HuH-7 (cell line): ENCODE data around the gene RUNDC3A.
A peak's percentile ranks its signal among the peaks of the same experiment; 100 is the strongest.
"Not testable (repeated sequence)": the region's sequence is repeated elsewhere in the genome, so short reads cannot be mapped to it uniquely, and the experiment has no call there.

ENCODE experiments used
- DNase-seq: peaks from one replicate; pipeline ENCODE4 v3.0.0; 2011; ENCODE audit warnings: low spot score

Gene RUNDC3A

DNA sequence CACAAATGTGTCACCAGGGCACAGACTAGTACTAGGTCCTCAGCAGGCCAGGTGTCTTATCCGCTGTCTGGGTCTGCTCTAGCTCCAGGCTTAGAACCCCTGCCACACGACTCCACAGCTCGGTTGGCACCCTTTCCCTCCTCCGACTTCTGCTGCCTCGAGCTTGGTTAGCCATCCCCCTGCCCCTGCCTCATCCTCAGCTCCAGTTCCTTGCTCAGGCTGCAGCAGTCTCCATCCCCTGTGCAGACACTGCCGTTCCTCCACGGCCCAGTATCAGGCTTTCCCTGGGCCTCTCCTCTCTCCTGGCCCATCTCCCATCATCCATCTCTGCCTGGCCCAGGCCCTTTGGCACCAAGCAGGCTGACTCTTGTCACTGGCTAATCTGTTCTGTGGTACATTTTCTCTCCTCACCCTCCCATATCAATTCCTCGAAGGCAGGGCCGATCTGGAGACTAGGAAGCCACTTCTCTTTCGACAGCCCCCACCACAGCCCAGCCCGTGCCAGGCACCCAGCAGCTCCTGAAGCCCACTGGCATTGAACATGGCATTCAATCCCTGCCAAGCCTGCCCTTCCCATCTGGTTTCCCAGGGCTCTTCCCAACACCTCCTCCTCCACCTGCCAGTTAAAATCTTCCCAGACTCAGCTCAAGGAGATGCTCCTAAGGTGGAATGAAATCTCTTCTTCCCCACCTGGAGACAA lies 35.3 kb downstream of the RUNDC3A start:
- DNase-seq: no peak

DNA sequence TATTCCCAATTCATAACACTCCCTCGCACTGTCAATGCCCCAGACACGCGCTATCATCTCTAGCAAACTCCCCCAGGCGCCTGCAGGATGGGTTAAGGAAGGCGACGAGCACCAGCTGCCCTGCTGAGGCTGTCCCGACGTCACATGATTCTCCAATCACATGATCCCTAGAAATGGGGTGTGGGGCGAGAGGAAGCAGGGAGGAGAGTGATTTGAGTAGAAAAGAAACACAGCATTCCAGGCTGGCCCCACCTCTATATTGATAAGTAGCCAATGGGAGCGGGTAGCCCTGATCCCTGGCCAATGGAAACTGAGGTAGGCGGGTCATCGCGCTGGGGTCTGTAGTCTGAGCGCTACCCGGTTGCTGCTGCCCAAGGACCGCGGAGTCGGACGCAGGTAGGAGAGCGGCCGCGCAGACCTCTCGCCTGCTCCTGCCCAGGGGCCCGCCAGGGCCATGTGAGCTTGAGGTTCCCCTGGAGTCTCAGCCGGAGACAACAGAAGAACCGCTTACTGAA lies 36.6 kb downstream of the RUNDC3A start, which contains the start of gene GRN:
TSS of gene GRN (plus strand) at position 364 of the 515 bp plus-strand sequence. CDS start 3,863 bp downstream, outside the sequence.
- peak; percentile 99 for DNase-seq

DNA sequence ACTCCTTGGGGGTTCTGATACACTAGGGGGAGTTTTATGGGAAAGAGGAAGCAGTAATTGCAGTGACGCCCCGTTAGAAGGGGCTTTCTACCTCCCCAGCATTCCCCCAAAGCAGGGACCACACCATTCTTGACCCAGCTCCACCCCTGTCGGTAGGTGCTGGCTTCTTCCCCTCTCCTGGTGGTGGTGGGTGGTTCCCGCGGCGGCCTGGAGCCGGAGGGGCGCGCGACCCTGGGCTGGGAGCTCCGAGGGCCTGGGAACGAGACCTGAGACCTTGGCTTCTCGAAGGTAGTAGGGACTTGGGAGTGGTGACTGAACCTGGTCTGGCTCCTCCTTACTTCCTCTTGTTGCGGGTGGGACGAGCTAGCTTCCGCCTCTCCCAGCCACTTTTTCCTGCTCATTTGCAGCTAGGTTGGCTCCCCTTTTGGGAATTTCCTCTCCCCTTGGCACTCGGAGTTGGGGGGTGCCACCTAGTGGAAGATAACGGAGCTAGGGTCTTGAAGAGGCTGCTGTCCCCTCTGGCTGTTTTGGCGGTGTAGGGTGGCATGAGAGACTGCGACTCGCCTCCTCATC lies 37.1 kb downstream of the RUNDC3A start:
- no peak for DNase-seq

DNA sequence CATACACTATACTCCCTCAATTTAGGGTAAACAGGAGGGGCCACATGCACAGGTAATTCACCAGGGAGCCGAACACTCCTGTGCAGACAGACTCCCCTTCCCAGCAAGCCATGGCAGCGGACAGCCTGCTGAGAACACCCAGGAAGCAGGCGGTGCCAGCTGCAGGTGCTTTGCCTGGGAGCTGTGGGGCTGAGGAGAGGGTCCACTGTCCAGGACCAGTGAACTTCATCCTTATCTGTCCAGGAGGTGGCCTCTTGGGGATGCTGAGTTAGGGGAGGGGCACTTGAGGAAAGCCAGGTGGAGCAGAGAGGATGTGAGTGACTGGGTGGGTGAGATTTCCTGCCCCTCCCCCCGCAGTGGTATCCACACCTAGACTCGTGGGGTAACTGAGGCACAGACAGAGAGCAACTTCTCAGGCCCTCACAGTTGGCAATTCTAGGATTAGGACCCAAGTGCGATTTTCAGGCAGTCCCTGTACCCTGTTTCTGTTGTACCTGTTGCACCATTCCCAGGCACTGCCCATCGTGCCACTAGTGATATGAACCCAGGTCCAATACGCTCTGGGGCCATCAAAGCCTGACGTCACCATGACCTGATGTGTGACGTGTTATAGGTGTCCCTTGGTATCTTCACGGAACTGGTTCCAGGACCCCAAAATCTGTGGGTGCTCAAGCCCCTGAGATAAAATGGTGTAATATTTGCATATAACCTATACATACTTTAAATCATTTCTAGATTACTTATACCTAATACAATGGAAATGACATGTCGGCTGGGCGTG lies 37.9 kb downstream of the RUNDC3A start:
- no peak for DNase-seq

DNA sequence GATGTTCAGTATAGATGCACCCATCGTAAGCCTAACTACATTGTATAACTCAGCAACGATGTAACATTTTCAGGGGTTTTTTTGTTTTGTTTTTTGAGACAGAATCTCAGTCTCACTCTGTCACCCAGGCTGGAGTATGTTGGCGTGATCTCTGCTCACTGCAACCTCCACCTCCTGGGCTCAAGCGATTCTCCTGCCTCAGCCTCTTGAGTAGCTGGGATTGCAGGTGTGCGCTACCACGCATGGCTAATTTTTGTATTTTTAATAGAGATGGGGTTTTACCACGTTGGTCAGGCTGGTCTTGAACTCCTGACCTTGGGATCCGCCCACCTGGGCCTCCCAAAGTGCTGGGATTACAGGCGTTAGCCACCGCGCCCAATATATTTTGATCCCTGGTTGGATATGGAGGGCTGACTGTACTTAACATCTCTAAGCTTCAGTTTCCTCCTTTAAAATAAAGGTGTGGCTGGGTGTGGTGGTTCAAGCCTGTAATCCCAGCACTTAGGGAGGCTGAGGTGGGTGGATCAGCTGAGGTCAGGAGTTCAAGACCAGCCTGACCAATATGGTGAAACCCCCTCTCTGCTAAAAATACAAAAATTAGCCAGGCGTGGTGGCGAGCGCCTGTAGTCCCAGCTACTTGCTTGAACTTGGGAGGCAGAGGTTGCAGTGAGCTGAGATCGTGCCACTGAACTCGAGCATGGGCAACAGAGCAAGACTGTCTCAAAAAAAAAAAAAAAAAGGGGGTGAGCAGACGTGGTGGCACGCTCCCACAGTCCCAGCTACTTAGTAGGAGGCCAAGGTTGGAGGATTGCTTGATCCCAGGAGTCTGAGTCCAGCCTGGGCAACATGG lies 39.0 kb downstream of the RUNDC3A start:
- not testable (repeated sequence) for DNase-seq

DNA sequence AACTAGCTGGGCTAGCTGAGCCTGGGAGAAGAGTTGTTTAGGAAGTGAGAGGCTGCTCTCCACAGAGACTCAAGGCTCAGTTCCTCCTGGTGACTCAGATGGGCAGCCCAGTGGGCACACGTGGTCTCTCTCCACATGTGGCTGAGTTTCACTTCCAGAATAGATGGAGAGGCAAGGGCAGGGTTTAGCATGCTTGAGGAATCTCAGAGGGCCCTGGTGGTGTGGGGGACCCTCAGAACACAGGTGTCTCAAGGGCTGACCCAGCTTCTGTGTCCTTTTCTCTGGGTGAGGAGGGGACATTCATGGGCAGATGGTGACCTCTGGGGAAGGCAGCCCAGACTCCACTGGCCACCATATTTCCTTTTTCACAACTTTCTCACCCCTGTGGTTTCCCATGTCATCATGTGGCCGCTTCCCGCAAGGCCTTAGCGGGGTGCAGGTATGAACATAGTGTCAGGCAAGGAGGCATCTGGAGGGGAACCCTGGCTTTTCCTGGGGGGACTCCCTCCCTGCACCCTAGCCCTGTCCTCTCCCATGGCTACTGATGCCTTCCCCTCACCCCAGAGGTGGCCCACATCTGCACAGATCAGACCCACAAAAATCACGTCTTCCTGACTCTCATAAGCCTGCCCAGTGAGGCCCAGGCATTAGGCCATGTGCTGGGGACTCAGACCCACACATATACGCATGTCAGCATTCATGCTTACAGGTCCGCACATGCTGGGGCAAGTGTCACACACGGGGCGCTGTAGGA lies 40.0 kb downstream of the RUNDC3A start:
- no peak for DNase-seq

DNA sequence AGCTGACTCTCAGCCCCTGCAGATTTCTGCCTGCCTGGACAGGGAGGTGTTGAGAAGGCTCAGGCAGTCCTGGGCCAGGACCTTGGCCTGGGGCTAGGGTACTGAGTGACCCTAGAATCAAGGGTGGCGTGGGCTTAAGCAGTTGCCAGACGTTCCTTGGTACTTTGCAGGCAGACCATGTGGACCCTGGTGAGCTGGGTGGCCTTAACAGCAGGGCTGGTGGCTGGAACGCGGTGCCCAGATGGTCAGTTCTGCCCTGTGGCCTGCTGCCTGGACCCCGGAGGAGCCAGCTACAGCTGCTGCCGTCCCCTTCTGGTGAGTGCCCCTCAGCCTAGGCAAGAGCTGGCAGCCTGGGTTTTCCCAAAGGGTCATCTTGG lies 40.6 kb downstream of the RUNDC3A start:
- no peak for DNase-seq

DNA sequence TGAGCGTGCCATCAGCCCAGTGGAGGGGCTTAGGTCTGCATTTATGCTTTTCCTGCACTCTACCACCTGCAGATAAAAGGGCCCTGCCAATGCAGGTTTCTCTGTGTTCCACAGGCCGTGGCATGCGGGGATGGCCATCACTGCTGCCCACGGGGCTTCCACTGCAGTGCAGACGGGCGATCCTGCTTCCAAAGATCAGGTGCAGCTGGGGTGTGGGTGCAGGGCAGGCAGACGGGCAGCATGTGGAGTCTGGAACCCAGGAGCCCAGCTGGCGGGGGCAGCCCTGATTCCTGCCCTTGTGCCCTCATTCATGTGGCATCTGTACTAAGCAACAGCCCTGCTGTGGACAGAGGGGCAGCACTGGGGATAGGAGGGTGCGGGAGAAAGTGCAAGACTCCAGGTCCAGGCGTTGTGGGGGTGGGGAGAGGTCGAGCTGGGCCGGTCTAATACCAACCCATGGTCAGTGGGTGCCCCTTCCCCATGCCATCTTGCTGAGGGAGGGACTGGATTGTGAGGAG lies 41.2 kb downstream of the RUNDC3A start:
- no peak for DNase-seq

DNA sequence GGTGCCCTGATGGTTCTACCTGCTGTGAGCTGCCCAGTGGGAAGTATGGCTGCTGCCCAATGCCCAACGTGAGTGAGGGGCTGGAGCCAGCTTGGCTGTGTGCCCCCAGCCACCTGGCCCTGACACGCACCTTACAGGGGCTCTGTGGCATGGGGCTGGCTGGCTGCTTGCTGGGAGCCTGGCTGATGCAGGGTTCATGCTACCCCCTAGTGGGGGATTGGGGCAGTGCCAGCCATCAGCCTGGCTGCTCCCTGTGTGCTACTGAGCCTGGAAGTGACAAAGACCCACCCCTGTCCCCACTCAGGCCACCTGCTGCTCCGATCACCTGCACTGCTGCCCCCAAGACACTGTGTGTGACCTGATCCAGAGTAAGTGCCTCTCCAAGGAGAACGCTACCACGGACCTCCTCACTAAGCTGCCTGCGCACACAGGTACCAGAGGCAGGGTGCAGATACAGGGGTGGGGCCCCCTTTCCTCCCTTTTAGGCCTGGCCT lies 42.4 kb downstream of the RUNDC3A start:
- DNase-seq: peak; percentile 97

DNA sequence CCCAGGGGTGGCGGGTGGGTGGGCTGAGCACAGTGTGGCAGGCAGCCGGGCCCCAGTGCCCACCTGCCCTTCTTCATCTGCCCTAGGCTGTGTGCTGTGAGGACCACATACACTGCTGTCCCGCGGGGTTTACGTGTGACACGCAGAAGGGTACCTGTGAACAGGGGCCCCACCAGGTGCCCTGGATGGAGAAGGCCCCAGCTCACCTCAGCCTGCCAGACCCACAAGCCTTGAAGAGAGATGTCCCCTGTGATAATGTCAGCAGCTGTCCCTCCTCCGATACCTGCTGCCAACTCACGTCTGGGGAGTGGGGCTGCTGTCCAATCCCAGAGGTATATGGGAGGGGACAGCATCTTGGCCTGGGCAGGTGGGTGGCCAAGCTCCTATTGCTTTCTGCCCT lies 43.1 kb downstream of the RUNDC3A start:
- DNase-seq: no peak

DNA sequence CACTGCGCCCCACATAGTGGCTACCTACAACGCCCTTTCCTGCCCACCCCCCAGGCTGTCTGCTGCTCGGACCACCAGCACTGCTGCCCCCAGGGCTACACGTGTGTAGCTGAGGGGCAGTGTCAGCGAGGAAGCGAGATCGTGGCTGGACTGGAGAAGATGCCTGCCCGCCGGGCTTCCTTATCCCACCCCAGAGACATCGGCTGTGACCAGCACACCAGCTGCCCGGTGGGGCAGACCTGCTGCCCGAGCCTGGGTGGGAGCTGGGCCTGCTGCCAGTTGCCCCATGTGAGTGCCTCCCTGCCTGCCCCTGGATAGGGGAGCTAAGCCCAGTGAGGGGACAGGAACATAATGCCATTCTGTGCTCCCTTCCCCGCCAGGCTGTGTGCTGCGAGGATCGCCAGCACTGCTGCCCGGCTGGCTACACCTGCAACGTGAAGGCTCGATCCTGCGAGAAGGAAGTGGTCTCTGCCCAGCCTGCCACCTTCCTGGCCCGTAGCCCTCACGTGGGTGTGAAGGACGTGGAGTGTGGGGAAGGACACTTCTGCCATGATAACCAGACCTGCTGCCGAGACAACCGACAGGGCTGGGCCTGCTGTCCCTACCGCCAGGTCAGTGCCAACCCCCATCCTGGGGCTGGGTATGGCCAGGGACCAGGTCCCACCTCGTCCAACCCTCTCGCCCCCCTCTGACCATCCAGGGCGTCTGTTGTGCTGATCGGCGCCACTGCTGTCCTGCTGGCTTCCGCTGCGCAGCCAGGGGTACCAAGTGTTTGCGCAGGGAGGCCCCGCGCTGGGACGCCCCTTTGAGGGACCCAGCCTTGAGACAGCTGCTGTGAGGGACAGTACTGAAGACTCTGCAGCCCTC lies 43.8 kb downstream of the RUNDC3A start:
- no peak for DNase-seq

DNA sequence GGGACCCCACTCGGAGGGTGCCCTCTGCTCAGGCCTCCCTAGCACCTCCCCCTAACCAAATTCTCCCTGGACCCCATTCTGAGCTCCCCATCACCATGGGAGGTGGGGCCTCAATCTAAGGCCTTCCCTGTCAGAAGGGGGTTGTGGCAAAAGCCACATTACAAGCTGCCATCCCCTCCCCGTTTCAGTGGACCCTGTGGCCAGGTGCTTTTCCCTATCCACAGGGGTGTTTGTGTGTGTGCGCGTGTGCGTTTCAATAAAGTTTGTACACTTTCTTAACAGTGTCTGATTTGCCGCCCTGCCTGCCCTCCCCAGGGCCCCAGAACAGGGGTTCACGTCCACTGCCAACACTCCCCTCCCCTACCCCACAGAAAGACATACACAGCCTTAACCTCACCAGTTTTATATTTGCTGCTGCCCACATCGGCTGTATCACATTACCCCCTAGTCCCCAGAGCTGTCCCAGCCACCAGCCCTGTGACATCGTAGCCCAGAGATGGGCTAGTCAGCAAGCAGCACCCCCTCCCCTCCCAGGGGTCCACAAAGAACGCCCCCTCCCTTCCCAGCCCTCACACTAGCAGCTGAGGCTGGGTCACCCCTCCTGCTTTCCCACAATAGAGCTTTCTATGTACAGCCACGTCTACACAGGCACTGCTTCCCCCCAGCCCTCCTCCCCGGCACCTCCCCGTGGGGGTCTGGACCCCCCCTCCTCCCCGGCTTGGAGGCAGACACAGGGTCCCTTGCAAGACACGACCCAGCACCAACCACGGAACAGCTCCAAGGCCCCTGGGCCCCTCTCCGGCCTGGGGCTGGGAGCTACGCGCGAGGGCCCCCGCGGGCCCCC lies 44.6 kb downstream of the RUNDC3A start:
- DNase-seq: no peak

DNA sequence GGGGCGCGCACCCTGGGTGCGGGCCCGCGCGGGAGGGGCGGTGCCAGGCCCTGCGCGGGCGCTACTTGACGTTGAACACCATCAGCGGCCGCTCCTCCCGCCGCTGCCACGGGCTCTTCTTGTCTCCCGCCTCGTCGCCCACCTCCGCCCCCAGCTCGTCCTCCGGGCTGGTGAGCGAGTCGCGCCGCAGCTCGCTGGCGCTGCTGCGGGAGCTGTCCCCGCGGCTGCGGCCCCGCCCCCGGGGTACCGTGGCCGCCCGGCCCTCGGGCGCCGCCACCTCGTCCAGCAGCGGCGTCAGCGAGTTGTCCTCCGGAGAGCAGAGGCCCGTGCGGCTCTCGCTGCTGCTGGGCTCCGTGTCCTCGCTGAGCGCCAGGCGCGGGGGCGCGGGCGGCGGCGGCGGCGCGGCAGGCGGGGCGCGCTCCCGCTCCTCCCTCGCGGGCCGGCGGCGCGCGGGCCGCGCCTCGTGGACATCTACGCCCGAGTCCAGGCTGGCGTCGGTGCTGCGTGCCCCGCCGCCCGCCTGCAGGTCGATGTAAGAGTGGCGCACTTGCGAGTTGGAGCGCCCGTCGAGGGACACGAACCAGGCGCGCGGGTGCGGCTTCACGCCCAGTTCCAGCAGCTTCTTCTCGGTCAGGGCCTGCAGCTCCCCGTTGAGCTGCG lies 45.4 kb downstream of the RUNDC3A start:
- DNase-seq: peak; percentile 63

DNA sequence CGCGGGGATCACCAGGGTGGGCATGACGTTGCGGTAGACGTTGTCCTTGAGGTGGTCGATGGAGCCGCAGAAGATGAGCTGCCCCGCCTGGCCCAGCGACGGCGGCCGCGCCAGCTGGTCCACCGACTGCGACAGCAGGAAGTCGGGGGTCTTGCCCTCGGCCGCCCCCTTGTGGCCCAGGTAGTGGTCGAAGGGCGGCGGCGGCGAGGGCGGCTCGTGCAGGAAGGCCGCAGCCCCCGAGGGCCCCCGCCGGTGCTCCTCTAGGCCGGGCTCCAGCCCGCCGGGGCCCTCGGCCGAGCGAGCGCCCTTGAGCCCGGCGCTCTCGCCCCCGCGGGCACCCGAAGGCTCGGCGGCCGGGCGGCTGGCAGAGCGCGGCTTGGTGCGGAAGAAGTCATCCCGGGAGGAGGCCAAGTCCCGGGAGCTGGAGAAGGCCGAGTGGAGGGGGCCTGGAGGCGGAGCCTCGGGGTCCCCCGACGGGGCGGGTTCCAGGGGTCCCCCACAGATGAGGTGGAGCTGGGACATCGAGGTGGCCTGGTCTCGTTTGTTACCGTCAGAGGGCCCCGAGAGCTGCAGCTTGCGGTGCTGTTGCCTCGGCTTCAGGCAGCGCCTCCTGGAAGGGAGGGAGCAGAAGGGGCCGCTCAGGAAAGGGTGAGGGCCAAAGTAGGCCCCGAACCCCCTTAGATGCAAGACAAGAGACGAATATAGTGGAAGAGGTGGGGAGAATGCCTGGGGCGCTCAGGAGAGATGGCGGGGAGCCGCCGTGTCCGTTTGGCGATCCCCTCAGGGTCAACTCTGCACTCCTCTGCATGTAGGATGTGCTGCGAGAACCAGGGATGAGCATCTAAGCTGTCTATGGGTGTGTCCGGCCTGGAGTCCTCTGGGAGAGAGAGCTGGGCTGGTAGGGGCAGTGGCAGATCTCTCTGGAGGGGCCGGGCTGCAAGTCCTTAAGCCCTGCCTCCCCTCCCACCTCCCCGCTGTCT lies 46.5 kb downstream of the RUNDC3A start:
- peak; percentile 94 for DNase-seq

DNA sequence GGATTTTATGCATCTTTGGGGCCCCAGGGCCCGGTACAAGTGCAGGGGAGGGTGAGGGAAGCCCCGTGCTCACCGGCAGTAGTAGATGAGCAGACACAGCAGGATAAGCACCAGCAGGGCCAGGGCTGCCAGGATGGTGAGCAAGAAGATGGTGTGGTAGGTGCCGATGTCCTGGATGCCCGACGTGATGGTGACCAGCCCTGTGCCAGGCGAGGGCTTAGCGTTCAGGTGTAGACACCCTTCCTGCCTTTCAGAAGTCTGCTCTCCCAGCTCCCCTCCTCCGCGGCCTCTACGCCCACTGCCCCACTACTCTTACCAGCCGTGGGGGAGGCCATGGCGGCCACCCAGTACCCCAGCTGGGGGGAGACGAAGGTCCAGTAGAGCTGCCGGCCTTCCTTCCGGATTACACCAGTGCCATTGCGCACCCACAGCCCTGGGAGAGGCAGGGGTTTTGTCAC lies 47.3 kb downstream of the RUNDC3A start:
- DNase-seq: no peak

DNA sequence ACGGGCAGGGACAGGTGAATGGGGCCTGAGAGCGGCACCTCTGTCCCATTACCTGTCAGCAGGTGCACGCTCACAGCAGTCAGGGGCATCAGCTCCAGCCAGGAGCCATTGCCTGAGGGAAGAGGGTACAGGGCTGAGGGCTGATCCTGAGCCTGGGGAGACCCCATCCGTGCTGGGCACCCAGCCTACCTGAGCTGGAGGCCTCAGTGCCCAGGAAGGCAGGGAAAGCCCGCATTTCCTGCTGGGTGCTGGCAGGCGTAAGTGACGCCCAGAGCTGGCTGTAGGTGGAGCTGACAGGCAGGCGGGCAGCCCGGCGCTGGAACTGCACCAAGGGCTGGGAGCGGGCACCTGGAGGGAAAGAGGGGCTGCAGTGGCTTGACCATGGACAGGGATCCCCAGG lies 47.8 kb downstream of the RUNDC3A start:
- no peak for DNase-seq

DNA sequence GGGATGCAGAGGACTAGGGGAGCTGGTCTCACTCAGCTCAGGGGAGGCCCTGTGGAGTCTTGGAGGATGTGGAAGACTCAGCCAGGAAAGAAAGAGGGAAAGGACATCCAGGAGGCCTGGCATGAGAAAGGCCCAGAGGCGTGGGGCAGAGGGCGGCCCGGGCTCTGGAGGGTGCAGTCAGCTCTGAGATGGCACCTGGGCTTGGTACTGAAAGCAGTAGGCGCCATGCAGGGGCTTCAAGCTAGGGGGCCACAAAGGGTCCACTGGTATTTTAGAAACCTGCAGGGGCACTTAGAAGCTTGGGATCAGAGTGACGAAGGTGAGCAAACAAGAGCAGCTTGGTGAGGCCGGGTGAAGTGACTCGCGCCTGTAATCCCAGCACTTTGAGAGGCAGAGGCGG lies 49.7 kb downstream of the RUNDC3A start:
- no peak for DNase-seq
